ENCODE measurements around the gene ITIH4.
A peak's percentile ranks its signal among the peaks of the same experiment; 100 is the strongest.

Gene ITIH4

GRCh38 chr3:52830535-52831258 lies at the start of gene ITIH4:
Gene ITIH4, minus strand, starts transcription at chr3:52830672. Its CDS starts 30 bp downstream, at chr3:52830642.
- no peak for DNase-seq

DNA sequence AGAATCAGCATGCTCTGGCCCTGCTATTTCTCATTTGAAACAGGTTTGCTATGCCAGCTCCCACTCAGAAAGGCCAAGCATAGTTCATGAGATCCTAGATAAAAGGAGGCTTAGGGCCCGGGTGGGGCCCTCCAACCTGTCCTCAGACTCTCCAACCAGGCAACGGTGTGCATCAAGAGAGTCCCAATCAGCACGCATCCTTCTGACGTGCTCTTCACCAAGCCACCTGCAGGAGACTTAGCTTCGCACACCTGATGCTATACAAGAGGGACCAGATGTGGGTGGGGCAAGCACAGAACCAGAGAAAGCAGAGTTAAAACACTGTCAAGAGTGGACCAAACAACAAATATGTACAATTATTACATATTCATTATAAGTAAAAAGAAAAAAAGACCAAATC lies 49.6 kb upstream of the ITIH4 start:
- DNase-seq, result no peak

DNA sequence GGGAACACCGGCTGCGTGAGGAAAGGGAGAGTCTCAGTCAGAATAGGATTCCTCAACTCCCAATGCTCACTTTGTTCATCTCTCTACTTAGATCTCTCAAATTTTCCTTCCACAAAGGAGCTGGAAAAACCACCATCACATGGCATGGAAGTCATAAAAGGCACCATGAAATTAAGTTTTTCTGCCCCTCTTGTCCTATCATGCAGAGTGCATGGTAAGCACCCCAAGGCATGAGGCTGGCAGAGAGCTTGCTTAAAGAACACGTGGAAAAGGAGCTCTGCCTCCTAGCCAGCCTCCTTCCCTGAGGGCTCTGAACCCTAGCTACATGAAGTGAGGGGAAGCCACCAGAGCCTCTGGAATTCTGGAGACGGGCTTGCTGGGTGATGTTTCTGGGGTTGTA lies 49.1 kb upstream of the ITIH4 start:
- no peak for DNase-seq

GRCh38 chr3:52879090-52879489 lies 48.6 kb upstream of the ITIH4 start:
- no peak for DNase-seq

- no peak for DNase-seq
These were observed 46.6 kb upstream of the ITIH4 start for GRCh38 chr3:52877085-52877484.

DNA sequence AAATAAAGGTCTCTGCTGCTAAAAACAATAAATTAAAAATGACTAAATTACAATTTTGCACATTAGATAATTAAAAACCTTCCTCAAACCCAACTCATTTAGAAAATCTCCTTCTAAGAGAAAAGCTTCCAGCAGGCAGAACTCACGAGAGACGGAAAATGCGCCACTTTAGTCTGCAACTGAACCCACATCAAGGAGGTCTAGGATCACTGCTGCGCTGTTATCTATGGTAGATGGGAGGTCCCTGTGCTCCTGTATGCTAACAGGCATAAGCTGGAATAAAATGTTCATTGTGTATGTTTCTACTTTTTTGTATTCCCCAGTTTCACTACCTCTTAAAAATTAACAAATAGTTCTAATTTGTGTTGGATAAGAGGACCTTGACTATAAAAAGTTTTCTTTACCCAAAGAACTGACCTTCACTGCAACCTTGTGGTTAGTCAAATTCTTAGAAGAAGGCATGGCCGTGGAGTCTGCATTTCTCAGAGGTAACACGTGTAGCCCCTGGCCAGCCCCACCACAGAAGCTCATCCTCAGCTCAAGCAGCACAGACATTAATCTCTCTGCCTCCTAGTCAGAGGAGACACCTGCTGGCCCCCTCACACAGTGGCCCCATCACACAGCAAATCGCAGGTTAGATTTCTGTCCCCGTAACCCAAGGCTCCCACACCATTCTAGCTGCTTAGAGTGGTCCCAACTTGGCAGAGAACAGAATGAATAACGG lies 44.6 kb upstream of the ITIH4 start:
- DNase-seq, result no peak

GRCh38 chr3:52874160-52874701 lies 43.8 kb upstream of the ITIH4 start:
- DNase-seq, result no peak

- no peak for DNase-seq
These were observed 43.1 kb upstream of the ITIH4 start for GRCh38 chr3:52873433-52874159.

DNA sequence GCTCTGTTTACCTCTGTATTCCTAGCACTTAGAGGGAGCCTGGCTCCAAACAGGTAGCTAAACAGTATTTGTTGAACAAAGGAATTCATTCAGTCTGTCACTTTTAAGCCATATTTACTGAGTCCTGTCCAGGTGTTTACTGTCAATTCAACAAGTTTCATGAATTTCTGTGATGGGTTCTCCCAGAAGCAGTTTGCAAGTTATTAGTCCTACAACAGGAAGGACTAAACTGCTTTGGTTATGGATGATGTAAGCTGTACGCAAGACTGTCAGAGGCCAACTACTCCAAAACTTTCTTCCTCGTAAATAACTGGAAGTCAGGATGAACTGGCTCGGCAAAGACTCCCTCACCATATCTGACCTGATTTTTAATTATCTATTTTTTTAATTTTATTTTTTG lies 41.8 kb upstream of the ITIH4 start:
- no peak for DNase-seq

DNA sequence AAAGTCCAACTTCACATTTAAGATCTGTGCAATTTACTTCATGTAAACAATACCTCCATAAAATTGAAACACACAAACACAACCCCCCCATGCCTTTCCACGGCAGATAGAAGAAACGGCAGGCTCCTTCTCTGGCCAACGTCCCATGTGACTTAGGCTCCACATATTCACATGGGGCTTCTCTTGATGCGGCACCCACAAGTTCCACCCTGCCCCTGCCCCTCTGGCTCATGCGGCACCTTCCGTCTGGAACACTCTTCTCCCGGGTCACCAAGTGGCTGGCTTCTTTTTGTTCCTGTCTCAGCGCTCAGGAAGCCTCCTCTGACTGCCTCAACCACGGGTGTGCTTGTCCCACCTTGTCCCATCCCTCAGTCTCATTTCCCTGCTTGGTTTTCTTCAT lies 41.3 kb upstream of the ITIH4 start:
- no peak for DNase-seq

DNA sequence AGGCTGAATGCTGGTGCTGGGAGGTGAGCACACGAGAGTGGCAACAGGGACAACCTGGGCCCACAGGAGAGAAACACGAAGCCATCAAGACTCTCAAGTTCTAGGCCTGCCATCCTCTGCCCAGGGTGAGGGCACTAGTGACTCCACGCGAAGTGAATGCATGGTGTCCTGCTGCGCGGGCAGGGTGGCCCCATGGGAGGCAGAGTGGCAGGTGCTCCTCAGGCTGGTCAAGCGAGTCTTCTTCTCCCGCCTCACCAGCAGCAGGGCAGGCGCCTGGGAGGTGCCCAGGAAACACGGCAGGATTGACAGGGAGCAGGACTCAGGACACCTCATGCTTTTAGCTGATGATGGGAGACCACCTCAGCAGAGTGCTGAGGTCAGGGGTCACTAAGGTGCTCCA lies 40.0 kb upstream of the ITIH4 start:
- DNase-seq, result no peak

DNA sequence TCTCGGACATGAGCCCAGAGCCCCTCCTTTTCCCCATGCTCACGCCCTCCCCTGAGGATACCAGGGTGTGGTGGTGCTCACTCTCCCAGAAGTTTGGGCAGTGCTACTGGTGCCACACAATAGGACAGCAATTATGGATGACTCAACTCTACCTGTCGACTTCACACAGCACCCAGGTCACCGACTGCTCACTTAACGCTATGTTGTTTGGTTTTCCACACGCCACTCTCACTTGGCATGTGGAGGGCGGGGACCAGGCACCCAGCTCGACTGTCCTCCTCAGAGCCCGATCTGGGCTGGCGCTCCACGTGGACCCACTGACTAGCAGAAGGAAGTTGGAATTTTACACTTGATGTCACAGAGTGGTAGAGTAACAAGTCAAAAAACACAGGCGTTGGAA lies 36.0 kb upstream of the ITIH4 start:
- no peak for DNase-seq

GRCh38 chr3:52865994-52866393 lies 35.5 kb upstream of the ITIH4 start:
- DNase-seq, result no peak

DNA sequence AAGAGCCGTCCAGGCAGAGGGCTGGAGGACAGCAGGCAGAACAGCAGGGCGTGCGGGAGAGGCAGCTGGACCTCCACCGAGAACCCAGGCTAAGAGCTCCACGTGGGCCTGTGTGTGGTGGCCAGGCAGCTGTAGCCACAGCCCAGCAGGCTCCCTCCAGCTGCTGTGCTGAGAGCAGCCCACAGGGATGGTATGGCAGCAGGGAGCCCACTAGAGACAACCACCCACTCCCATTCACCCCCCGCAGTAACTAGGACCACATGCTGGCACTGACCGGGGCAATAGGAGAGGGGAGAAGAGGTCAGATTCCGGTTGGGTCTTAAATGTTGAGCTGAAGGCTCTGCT lies 29.9 kb upstream of the ITIH4 start:
- DNase-seq, result no peak

DNA sequence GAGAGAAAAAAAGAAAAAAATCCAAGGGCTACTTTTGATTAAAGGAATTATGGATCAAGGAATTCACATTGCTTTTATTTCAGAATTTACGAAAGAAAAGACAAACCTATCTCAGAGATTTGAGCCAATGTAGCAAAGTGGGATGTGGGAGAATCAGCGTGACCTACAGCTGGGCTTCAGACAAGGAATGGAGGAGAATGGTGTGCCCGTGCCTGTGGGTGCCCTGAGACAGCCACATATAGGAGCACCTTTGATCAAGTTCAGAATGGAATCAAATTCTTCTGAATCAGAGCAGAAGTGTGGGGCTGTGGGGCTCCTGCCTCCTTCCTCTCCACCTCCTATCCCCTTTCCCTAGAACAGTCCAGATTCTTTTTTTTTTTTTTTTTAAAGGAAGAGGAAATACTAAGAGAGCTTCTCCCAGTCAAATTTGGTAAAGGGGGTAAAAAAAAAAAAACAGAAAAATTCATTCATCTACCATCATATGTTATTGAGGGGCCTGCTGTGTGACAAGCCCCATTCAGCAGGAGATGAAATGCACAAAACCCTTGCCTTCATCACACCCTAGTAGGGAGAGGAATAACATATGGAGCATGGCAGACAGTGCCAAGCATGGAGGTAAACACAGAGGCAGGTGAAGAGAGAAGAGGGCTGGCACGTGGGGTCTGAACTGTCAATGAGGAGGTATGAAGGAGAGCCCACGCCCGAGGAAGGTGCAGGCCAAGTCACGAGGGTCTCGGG lies 29.4 kb upstream of the ITIH4 start:
- DNase-seq, result no peak

- no peak for DNase-seq
These were observed 27.4 kb upstream of the ITIH4 start for GRCh38 chr3:52857864-52858263.

GRCh38 chr3:52857133-52857532 lies 26.7 kb upstream of the ITIH4 start:
- no peak for DNase-seq

DNA sequence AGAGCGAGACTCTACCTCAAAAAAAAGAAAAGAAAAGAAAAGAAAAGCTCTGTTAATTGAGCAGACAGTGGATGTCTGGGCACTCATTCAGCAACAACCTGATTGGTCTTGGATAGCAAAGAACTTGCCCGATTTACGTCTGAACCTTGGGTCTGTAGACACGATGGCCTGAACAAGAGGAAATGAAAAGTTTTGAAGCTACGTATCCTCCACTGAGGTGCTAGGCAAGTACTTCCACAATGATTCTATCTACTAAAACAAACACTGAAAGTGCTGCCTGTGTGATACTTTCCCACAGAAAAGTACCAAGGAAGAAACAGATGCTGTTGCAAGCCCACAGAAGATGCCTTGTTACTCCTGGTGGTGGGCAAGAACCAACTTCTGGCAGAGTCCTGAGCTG lies 26.2 kb upstream of the ITIH4 start:
- DNase-seq, result no peak

DNA sequence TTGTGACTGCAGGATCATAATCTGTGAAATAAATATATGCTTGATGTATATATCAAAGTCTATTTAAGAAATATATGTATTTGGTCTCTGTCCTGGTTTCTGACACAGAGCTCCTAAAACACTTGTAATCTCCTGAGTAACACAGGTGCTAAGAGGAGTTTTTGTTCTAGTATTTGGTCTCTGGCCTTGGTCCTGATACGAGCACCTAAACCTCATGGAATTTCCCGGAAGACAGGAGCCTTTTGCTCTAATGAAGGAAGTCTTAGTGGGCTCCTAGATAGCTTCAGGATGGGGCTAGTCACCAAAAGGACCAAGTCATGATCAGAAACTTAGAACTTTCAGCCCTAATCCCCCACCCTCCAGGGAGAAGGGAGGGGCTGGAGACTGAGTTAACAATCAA lies 23.5 kb upstream of the ITIH4 start:
- DNase-seq, result no peak

GRCh38 chr3:52852419-52852818 lies 21.9 kb upstream of the ITIH4 start:
- DNase-seq, result no peak

- DNase-seq, result peak in 3 of 6 experiments; percentile 5 to 27 (median 25)
These were observed 20.9 kb upstream of the ITIH4 start for GRCh38 chr3:52851348-52851747.

DNA sequence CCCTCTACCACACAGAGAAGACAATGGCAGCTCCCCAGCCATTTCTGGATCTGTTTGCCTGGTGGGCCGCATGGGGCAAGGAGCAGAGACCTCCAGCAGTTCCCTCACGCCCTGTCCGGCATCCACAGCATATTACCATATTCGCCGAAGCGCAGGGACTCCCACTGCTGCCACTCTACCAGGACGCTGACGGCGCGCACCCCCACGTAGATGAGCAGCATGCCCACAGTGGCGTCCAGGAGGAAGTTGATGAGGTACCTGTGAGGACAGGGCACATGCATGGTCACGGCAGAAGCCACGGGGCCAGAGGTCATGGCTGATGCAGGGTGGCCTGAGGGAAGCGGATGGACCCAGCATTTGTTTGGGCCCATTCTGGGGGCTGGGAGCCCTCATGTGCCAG lies 19.2 kb upstream of the ITIH4 start:
- DNase-seq, result no peak

GRCh38 chr3:52848617-52849016 lies 18.1 kb upstream of the ITIH4 start:
- DNase-seq, result no peak
